Measurements from ENCODE around the gene TECTA.

Gene TECTA

GRCh38 chr11:121180183-121180582 lies 79.1 kb downstream of the TECTA start:
- no peak for DNase-seq

- DNase-seq = no peak
Observed at GRCh38 chr11:121188776-121189175, 87.7 kb downstream of the TECTA start.

- DNase-seq = no peak
Observed at GRCh38 chr11:121191818-121192217, 90.8 kb downstream of the TECTA start.

- DNase-seq = peak; percentile 44
Observed at GRCh38 chr11:121194731-121195596, 93.9 kb downstream of the TECTA start.

GRCh38 chr11:121198491-121198890 lies 97.4 kb downstream of the TECTA start:
- no peak for DNase-seq

- DNase-seq = no peak
Observed at GRCh38 chr11:121199516-121199915, 98.5 kb downstream of the TECTA start.

- no peak for DNase-seq
Observed at GRCh38 chr11:121206810-121207209, 105.8 kb downstream of the TECTA start.

GRCh38 chr11:121207485-121208115 lies 106.6 kb downstream of the TECTA start:
- DNase-seq = no peak

GRCh38 chr11:121210445-121211080 lies 109.5 kb downstream of the TECTA start:
- no peak for DNase-seq

- no peak for DNase-seq
Observed at GRCh38 chr11:121211626-121212025, 110.6 kb downstream of the TECTA start.

- DNase-seq = no peak
Observed at GRCh38 chr11:121212536-121213361, 111.7 kb downstream of the TECTA start.

- DNase-seq = no peak
Observed at GRCh38 chr11:121213362-121213893, 112.4 kb downstream of the TECTA start.

- DNase-seq = no peak
Observed at GRCh38 chr11:121214861-121215260, 113.8 kb downstream of the TECTA start.

GRCh38 chr11:121221496-121222200 lies 120.6 kb downstream of the TECTA start:
- no peak for DNase-seq

- no peak for DNase-seq
Observed at GRCh38 chr11:121223161-121223560, 122.1 kb downstream of the TECTA start.

GRCh38 chr11:121225382-121225781 lies 124.3 kb downstream of the TECTA start:
- DNase-seq = no peak

- no peak for DNase-seq
Observed at GRCh38 chr11:121226415-121227263, 125.6 kb downstream of the TECTA start.

- no peak for DNase-seq
Observed at GRCh38 chr11:121228851-121229250, 127.8 kb downstream of the TECTA start.

- no peak for DNase-seq
Observed at GRCh38 chr11:121229495-121230215, 128.6 kb downstream of the TECTA start.

- no peak for DNase-seq
Observed at GRCh38 chr11:121231576-121232278, 130.7 kb downstream of the TECTA start.

Data from MV-4-11 (cell line).